ENCODE measurements around the gene AOX1.

DNA sequence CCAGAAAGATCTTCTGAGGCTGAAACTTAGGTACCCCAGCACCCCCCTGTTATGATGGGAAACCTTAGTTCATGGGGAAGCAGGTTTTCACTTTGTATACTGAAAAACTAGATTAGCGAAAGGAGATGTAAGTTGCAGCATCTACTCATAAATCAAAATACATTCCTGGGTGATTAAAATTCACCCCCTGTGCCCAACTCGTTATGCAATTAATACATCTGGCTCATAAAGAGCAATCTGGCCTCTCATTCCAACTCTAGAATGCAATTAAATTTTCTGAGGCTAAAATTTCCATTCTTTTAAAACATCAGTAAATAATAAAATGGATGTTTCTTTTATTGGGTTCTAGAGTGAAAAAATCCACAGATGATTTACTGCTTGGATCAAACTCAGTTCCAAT, 115.0 kb downstream of the AOX1 start:
- TF ChIP-seq, protein P1, sequence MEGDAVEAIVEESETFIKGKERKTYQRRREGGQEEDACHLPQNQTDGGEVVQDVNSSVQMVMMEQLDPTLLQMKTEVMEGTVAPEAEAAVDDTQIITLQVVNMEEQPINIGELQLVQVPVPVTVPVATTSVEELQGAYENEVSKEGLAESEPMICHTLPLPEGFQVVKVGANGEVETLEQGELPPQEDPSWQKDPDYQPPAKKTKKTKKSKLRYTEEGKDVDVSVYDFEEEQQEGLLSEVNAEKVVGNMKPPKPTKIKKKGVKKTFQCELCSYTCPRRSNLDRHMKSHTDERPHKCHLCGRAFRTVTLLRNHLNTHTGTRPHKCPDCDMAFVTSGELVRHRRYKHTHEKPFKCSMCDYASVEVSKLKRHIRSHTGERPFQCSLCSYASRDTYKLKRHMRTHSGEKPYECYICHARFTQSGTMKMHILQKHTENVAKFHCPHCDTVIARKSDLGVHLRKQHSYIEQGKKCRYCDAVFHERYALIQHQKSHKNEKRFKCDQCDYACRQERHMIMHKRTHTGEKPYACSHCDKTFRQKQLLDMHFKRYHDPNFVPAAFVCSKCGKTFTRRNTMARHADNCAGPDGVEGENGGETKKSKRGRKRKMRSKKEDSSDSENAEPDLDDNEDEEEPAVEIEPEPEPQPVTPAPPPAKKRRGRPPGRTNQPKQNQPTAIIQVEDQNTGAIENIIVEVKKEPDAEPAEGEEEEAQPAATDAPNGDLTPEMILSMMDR (IDR thresholded peaks at IDR 0.05; ENCODE audit: borderline replicate concordance, extremely low read depth, low read length, poor library complexity, severe bottlenecking): no peak
- no peak for TF ChIP-seq EZH2 (IDR thresholded peaks at IDR 0.05; ENCODE audit: borderline replicate concordance, low read depth, low read length, severe bottlenecking)

All from DND-41 (cell line).